BJ (cell line): ENCODE data around the gene BANF1. TPM values are rescaled to one million over a fixed set of nuclear protein-coding genes. Genes with fewer than 3 reads are reported as not detected.
A peak's percentile ranks its signal among the peaks of the same experiment; 100 is the strongest.

Experiments used
- CTCF ChIA-PET: fragments of 350-600 bp; formaldehyde crosslinking; extraction: SDS; loops from one replicate; lab custom pipeline; 2021; ENCODE audit warnings: antibody characterized with exemption, inconsistent platforms; lab: Yijun Ruan, JAX
- POLR2A ChIA-PET: fragments of 300-600 bp; sonication (Branson Sonifier 250); formaldehyde crosslinking; extraction: SDS; loops from one replicate; lab custom pipeline; 2021; ENCODE audit warnings: antibody characterized with exemption; lab: Charles Lee
- DNase-seq: peaks from one replicate; pipeline ENCODE4 v3.0.0-alpha.2; 2011; ENCODE audit warnings: low read depth
- H3K27me3 ChIP-seq: 2 replicates; pipeline ENCODE4 v1.6.0; 2011; ENCODE audit warnings: low read length; ENCODE audit not compliant: control insufficient read depth, insufficient read depth
- H3K36me3 ChIP-seq: 2 replicates; pipeline ENCODE4 v1.5.1; 2011; ENCODE audit warnings: low read length; ENCODE audit not compliant: control insufficient read depth, insufficient read depth
- H3K4me3 ChIP-seq: 2 replicates; pipeline ENCODE4 v1.5.1; 2011; ENCODE audit warnings: low read depth, mild to moderate bottlenecking, control low read depth, low read length
- polyA plus RNA-seq: library from polyadenylated mRNA; depleted of rRNA; stranded (reverse); fragments of >200 nt; gene quantifications from 2 replicates; pipeline ENCODE4 v1.2.3, GENCODE V29; 2011
- TF ChIP-seq, protein P1 (sequence below): IDR thresholded peaks from 2 replicates; pipeline ENCODE4 v1.5.1; 2011; ENCODE audit warnings: low read depth, mild to moderate bottlenecking, control low read depth, inconsistent platforms, low read length, moderate library complexity; ENCODE audit not compliant: insufficient read depth

Gene BANF1
- polyA plus RNA-seq, 1 experiment: 210 TPM

DNA sequence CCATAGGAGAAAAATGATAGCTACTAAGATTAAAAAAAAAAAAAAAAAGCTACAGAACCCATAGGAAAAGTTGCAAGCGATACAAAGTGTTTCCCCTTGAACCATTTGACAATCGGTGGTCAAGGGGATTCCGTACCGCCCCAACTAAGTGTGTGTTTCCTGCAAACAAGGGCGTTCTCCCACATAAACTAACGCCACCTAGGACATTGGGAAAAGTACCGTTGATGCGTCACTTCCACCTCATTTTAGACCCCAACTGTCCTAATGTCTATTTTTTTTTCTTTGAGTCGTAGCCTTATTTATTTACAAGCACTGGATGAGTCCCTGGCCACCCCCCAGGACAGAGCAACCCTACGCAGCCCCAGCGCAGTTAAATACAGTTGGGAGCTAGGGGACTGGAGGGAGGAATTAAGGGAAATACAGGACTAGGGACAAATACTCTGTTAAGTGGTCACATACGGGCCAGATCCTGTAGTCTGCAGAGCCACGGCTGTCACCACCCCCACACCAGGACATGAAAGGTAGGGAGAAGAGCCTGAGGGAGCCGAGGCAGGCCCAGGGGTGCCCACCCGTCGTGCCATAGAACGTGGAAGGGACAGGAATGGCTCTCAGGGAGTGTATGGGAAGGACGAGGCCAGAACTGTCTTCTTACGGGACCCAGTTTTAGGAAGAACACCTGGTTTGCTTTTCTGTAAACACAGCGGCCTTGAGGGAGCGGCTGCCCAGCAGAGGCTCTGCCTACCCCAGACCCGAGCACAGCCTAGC, 19.3 kb upstream of the BANF1 start:
- DNase-seq: no peak
- Histone ChIP-seq H3K4me3 (no peak overlapping the region), H3K27me3 (no peaks in the 10 kb centered on the region), H3K36me3 (peaks cover 6% of the 10 kb centered on the region)
- ChIA-PET POLR2A (no interaction called here), CTCF (interaction anchor here (0.7 to 7.6 kb wide), 3 partner anchors 95 to 203 kb away, joined by 3 to 87 read pairs (median 5); partner anchors contain the start of genes CCDC85B and FIBP)
- TF ChIP-seq, protein P1, sequence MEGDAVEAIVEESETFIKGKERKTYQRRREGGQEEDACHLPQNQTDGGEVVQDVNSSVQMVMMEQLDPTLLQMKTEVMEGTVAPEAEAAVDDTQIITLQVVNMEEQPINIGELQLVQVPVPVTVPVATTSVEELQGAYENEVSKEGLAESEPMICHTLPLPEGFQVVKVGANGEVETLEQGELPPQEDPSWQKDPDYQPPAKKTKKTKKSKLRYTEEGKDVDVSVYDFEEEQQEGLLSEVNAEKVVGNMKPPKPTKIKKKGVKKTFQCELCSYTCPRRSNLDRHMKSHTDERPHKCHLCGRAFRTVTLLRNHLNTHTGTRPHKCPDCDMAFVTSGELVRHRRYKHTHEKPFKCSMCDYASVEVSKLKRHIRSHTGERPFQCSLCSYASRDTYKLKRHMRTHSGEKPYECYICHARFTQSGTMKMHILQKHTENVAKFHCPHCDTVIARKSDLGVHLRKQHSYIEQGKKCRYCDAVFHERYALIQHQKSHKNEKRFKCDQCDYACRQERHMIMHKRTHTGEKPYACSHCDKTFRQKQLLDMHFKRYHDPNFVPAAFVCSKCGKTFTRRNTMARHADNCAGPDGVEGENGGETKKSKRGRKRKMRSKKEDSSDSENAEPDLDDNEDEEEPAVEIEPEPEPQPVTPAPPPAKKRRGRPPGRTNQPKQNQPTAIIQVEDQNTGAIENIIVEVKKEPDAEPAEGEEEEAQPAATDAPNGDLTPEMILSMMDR: no peak

DNA sequence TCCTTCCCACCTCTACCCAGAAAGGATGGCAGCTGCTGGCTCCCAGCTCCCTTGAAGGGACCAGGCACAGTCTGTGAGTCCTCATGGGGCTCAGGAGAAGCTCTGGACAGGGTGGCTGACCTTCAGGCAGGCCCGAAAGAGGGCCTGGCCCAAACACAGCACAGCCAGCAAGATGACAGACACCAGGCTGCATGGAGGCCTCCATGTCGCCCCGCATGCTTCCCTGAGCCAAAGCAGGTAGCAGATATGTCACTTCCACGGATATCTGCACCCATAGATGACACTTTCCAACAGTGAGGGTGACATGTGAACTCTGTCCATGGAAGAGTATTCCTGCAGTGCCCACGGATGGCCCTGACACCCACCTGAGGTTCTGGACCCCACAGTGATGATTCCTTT, 18.7 kb upstream of the BANF1 start:
- no peak for DNase-seq
- ChIA-PET POLR2A (no interaction called here), CTCF (interaction anchor here (0.9 to 7.6 kb wide), 3 partner anchors 96 to 164 kb away, joined by 3 to 87 read pairs (median 3); partner anchors contain the start of genes CCDC85B and FIBP)
- peaks cover 4% of the 10 kb centered on the region for H3K36me3 ChIP-seq
- no peaks in the 10 kb centered on the region for H3K27me3 ChIP-seq
- H3K4me3 ChIP-seq: no peak overlapping the region
- TF ChIP-seq, protein P1: no peak

DNA sequence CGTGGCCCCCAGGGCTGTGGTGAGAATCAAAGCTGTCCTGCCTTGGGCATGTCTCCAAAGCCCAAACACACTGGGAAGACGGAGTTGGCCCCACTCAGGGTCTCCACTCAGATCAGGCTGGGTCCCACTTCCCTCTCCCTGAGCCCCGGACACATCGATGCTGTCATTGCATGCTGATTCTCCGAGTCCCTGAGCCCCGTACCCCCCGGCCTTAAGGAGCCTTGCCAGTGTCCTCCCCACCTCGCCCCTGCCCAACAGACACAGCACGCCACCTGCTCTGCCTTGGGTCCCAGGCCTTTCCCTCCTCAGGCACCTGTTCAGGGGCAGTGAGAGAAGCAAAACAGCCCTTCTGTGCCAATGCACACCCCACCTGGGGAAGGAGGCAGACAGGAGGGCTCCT, 15.0 kb upstream of the BANF1 start:
- TF ChIP-seq, protein P1: no peak
- DNase-seq: no peak
- POLR2A ChIA-PET: no interaction called here
- CTCF ChIA-PET: interaction anchor here (2.1 to 7.6 kb wide), 3 partner anchors 98 to 276 kb away, joined by 10 to 130 read pairs (median 87); partner anchors contain the start of genes CCDC85B, FIBP and KAT5
- Histone ChIP-seq H3K27me3 (no peaks in the 10 kb centered on the region), H3K36me3 (no peaks in the 10 kb centered on the region), H3K4me3 (no peak overlapping the region)

DNA sequence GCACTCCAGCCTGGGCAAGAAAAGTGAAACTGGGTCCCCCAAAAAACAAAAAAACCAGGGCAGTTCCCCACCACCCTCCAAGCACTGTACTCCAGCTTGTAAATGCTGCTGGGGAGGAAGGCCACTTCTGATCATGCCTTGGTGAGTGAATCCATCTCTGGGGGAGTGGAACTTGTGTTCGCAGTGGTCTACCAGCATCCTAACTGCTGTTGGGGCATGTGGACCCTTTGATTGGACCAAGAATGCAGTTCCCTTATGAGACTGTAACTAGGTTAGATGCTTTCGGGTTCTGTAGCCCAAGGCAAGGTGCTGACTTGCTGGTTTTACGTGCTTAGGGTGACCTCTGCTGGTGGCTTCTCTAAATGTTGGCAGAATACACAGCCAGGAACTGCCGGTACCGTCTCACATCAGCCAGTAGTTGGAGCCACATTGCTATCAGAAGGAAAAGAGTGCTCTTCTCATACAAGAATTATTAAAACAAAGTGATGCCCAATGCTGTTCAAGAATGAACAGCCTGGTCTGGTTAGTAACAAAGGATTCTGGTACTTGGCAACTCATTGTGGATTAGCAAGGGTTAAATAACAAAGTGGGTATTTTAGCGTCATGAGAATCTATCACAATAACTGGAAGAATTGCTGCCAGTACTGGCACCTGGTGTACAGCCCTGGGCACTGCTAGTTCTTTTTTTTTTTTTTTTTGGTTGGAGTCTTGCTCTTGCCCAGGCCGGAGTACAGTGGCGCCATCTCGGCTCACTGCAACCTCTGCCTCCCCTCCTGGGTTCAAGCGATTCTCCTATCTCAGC, 13.3 kb upstream of the BANF1 start:
- H3K27me3 ChIP-seq: no peaks in the 10 kb centered on the region
- no peaks in the 10 kb centered on the region for H3K36me3 ChIP-seq
- DNase-seq: peak; percentile 70
- no peak overlapping the region for H3K4me3 ChIP-seq
- TF ChIP-seq, protein P1: peak; percentile 93
- CTCF ChIA-PET: interaction anchor here (0.7 to 6.0 kb wide), 22 partner anchors 9 to 283 kb away, joined by 3 to 130 read pairs (median 4); partner anchors contain the start of genes AP5B1, CCDC85B, CFL1 and FIBP
- POLR2A ChIA-PET: no interaction called here
